OCI-LY3 (cell line): Measurements from ENCODE around the gene ADISSP.

Experiments used
- H2AFZ ChIP-seq: fragments of 200-600, 300-600 bp; shearing (Covaris generic); 2 replicates; pipeline ENCODE4 v1.6.0; 2014; ENCODE audit warnings: antibody characterized with exemption, low read depth, low read length
- H3K27ac ChIP-seq: fragments of 200-600, 300-600 bp; sonication (generic); 2 replicates; pipeline ENCODE4 v1.5.1; 2014; ENCODE audit warnings: mild to moderate bottlenecking, low read length, moderate library complexity, mixed read lengths
- H3K27me3 ChIP-seq: fragments of 200-600, 300-600 bp; sonication (generic); 2 replicates; pipeline ENCODE4 v1.6.1; 2014; ENCODE audit warnings: low read depth, low read length, mixed read lengths
- H3K36me3 ChIP-seq: fragments of 200-600, 300-600 bp; sonication (generic); replicated peaks from 2 replicates; pipeline ENCODE3; 2014; ENCODE audit warnings: low read depth, low read length, mixed read lengths
- H3K4me1 ChIP-seq: fragments of 300-600, 200-600 bp; sonication (generic); 2 replicates; pipeline ENCODE4 v1.6.1; 2014; ENCODE audit warnings: low read length, mixed read lengths
- H3K4me2 ChIP-seq: fragments of 200-600, 300-600 bp; sonication (generic); 2 replicates; pipeline ENCODE4 v1.6.1; 2014; ENCODE audit warnings: low read length, mixed read lengths
- H3K4me3 ChIP-seq: fragments of 300-600, 200-600 bp; sonication (generic); 2 replicates; pipeline ENCODE4 v1.5.1; 2014; ENCODE audit warnings: antibody characterized with exemption, mild to moderate bottlenecking, low read length, moderate library complexity
- H3K79me2 ChIP-seq: fragments of 300-600, 200-600 bp; shearing (Covaris generic); 2 replicates; pipeline ENCODE4 v1.6.1; 2014; ENCODE audit warnings: mild to moderate bottlenecking, low read length, mixed read lengths
- H3K9ac ChIP-seq: fragments of 300-600, 200-600 bp; shearing (Covaris generic); 2 replicates; pipeline ENCODE4 v1.6.0; 2014; ENCODE audit warnings: mild to moderate bottlenecking, low read length, moderate library complexity
- H3K9me3 ChIP-seq: fragments of 200-600, 300-600 bp; shearing (Covaris generic); 2 replicates; pipeline ENCODE4 v1.6.1; 2014; ENCODE audit warnings: low read length, mixed read lengths; ENCODE audit not compliant: insufficient read depth
- H4K20me1 ChIP-seq: fragments of 200-600, 300-600 bp; sonication (generic); 2 replicates; pipeline ENCODE4 v1.6.1; 2016; ENCODE audit warnings: low read length, mixed read lengths; ENCODE audit not compliant: insufficient read depth
- EZH2phosphoT487 ChIP-seq: fragments of 200-600 bp; shearing (Covaris generic); IDR thresholded peaks from 2 replicates; pipeline ENCODE4 v1.6.1; 2018; ENCODE audit warnings: antibody characterized with exemption, mixed run types, low read depth
- TF ChIP-seq, protein P1 (sequence below): fragments of 200-600, 300-600 bp; sonication (generic); IDR thresholded peaks from 2 replicates; pipeline ENCODE4 v1.5.1; 2014; ENCODE audit warnings: antibody characterized with exemption, low read length, low read depth

ADISSP gene

DNA sequence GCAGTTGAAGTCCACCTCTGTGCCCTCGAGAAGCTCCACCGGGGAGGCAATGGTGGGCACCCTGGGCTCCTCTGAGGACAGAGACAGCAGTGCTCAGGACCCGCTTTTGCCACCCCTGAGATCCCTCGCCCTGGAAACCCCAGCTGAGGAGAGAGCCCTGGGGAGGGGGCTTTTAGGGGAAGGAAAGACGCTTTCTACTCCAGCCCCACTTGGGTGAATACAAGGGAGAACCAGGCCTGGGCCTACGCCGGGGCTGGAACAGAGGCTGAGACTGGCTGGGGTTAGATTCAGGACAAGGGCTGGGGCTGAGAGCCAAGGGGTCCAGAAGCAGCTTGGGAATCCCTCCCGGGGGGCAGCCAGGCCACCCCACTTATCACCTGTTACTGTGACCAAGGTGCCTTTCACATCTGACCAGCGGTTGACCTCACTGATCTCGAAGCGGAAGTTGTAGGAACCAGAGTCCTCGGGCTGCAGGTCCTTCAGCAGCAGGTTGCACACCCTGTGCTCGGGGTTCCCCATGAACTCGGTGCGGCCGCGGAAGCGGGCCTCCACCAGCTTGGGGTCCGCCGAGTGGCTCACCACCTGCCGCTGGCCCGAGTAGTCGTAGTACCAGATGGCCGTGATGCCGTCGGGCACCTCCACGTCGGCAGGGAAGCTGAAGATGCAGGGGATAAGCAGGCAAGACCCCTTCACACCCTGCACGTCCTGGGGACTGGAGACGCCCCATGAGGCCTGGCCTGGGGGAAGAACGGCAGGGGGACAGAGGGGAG lies 61.4 kb downstream of the ADISSP start:
- no peaks in the 10 kb centered on the region for H3K4me1 ChIP-seq
- no peak overlapping the region for H3K4me2 ChIP-seq
- no peak overlapping the region for H3K27ac ChIP-seq
- H3K79me2 ChIP-seq, result no peaks in the 10 kb centered on the region
- no peak overlapping the region for H3K9ac ChIP-seq
- no peaks in the 10 kb centered on the region for H3K9me3 ChIP-seq
- H3K36me3 ChIP-seq, result no peaks in the 10 kb centered on the region
- peaks cover 12% of the 10 kb centered on the region; the same call in 1 of the 2 replicates for H3K27me3 ChIP-seq
- H3K4me3 ChIP-seq, result no peak overlapping the region
- no peak overlapping the region for H2AFZ ChIP-seq
- TF ChIP-seq, protein P1, sequence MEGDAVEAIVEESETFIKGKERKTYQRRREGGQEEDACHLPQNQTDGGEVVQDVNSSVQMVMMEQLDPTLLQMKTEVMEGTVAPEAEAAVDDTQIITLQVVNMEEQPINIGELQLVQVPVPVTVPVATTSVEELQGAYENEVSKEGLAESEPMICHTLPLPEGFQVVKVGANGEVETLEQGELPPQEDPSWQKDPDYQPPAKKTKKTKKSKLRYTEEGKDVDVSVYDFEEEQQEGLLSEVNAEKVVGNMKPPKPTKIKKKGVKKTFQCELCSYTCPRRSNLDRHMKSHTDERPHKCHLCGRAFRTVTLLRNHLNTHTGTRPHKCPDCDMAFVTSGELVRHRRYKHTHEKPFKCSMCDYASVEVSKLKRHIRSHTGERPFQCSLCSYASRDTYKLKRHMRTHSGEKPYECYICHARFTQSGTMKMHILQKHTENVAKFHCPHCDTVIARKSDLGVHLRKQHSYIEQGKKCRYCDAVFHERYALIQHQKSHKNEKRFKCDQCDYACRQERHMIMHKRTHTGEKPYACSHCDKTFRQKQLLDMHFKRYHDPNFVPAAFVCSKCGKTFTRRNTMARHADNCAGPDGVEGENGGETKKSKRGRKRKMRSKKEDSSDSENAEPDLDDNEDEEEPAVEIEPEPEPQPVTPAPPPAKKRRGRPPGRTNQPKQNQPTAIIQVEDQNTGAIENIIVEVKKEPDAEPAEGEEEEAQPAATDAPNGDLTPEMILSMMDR, result no peak
- TF ChIP-seq EZH2phosphoT487, result no peak
- no peaks in the 10 kb centered on the region for H4K20me1 ChIP-seq

DNA sequence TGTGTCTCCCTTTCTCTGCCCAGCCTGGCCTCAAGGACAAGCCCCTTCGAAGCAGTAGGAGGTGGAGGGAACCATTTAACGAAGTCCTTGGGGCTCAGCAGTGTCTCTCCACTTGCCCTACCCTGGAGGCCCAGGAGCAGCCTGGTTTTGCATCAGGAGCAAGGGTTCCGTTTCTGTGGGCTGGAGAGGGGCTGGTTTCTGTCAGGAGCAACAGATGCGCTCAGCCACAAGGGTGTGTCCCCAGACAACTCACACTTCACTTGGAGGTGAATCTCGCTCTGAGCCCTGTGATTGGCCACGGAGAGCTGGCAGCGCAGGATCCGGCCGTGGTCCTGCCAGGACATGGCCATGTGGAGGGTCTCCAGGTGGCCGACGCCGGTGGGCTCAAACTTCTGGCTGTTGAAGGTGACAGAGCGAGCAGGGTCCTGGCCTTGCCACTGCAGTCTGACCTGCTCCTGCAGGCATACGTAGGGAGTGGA lies 62.0 kb downstream of the ADISSP start:
- no peaks in the 10 kb centered on the region for H4K20me1 ChIP-seq
- H3K4me3 ChIP-seq, result no peak overlapping the region
- H3K36me3 ChIP-seq, result no peaks in the 10 kb centered on the region
- H3K27ac ChIP-seq, result no peak overlapping the region
- no peaks in the 10 kb centered on the region for H3K4me1 ChIP-seq
- no peaks in the 10 kb centered on the region for H3K9me3 ChIP-seq
- TF ChIP-seq EZH2phosphoT487, result no peak
- TF ChIP-seq, protein P1, result no peak
- no peak overlapping the region for H3K9ac ChIP-seq
- no peaks in the 10 kb centered on the region for H3K79me2 ChIP-seq
- peaks cover 12% of the 10 kb centered on the region; the same call in 1 of the 2 replicates for H3K27me3 ChIP-seq
- no peak overlapping the region for H2AFZ ChIP-seq
- no peak overlapping the region for H3K4me2 ChIP-seq

DNA sequence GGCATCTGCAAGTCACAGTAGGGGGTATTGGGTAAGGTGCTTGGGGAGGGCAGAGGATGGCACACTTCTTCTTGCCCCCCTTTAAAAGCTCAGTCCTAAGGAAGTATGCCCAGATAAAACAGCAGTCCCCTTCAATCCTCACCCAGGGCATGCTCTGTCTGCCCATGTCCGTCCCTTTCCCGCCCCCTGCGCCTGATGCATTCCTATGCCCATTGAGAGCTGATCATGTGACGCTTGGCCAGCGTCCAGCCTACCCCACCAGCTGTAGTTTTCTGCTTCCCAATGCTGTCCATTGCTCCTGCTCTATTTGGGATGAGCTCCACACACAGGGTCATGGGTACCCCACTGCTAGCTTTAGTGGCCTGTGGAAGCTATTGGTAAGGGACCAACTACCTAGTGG lies 63.5 kb downstream of the ADISSP start:
- Histone ChIP-seq H3K4me2 (no peak overlapping the region), H3K79me2 (no peaks in the 10 kb centered on the region), H3K9ac (no peak overlapping the region), H4K20me1 (no peaks in the 10 kb centered on the region), H3K36me3 (no peaks in the 10 kb centered on the region), H3K27me3 (peaks cover 4% of the 10 kb centered on the region; the same call in 1 of the 2 replicates), H3K9me3 (no peaks in the 10 kb centered on the region), H2AFZ (no peak overlapping the region), H3K4me3 (no peak overlapping the region), H3K27ac (no peak overlapping the region), H3K4me1 (no peaks in the 10 kb centered on the region)
- TF ChIP-seq, protein P1, result no peak
- TF ChIP-seq EZH2phosphoT487, result no peak
